Ascending aorta (tissue), 2 donors: Measurements from ENCODE around the gene PRSS58. TPM values are rescaled to one million over a fixed set of nuclear protein-coding genes. Genes with fewer than 3 reads are reported as not detected.

Experiments used
- DNase-seq, 2 donors: peaks; one replicate each; pipeline ENCODE4 v3.0.0-alpha.2; 2019; ENCODE audit warnings: low spot score in 2 of 2
- H3K27ac ChIP-seq, 2 donors: fragments of 200-600 bp; sonication (generic); one replicate each; pipeline ENCODE4 v1.5.1; 2016 to 2017; ENCODE audit warnings: mild to moderate bottlenecking in 1 of 2
- H3K27me3 ChIP-seq: fragments of 200-600 bp; sonication (generic); one replicate; pipeline ENCODE4 v1.5.1; 2017
- H3K36me3 ChIP-seq, 2 donors: fragments of 200-600 bp; sonication (generic); one replicate each; pipeline ENCODE4 v1.5.1; 2016
- H3K4me1 ChIP-seq, 2 donors: fragments of 200-600 bp; sonication (generic); one replicate each; pipeline ENCODE4 v1.5.1; 2016 to 2017; ENCODE audit warnings: mild to moderate bottlenecking in 1 of 2
- H3K4me3 ChIP-seq, 2 donors: fragments of 200-600 bp; sonication (generic); one replicate each; pipeline ENCODE4 v1.5.1; 2016 to 2017; ENCODE audit warnings: mild to moderate bottlenecking in 1 of 2
- H3K9me3 ChIP-seq, 2 donors: fragments of 200-600 bp; sonication (generic); one replicate each; pipeline ENCODE4 v1.5.1; 2016
- CTCF ChIP-seq, 3 experiments: fragments of 200-600 bp in 2 of 3; fragments of 450-650 bp in 1 of 3; sonication (generic) in 2 of 3; IDR thresholded peaks; one replicate each; pipeline ENCODE4 v1.5.1; 2016 to 2019; ENCODE audit warnings: antibody characterized with exemption in 3 of 3, mild to moderate bottlenecking in 1 of 3, moderate library complexity in 1 of 3
- intact Hi-C: fragments of 100-400 bp; cut with DNase I; formaldehyde crosslinking; loops from one replicate; pipeline ENCODE4 v1.15.1; 2023
- total RNA-seq: library from RNA; depleted of rRNA; stranded (reverse); fragments of >200 nt; gene quantifications from one replicate; pipeline ENCODE4 v1.1.0, GENCODE V29; 2016

Gene PRSS58
- total RNA-seq, 1 donor from 2014 or later = not detected

GRCh38 chr7:142248166-142249160 lies 9.4 kb downstream of the PRSS58 start:
- Histone ChIP-seq H3K27me3 (no peaks in the 10 kb centered on the region), H3K4me3 (no peak overlapping the region), H3K4me1 (no peaks in the 10 kb centered on the region), H3K9me3 (no peaks in the 10 kb centered on the region), H3K27ac (no peak overlapping the region), H3K36me3 (no peaks in the 10 kb centered on the region)
- TF ChIP-seq CTCF (IDR thresholded peaks at IDR 0.05) = no peak
- no peak for DNase-seq
- intact Hi-C loops = no loop called here

GRCh38 chr7:142243823-142244222 lies 14.0 kb downstream of the PRSS58 start:
- intact Hi-C loops = no loop called here
- Histone ChIP-seq H3K27me3 (no peaks in the 10 kb centered on the region), H3K36me3 (no peaks in the 10 kb centered on the region), H3K9me3 (no peaks in the 10 kb centered on the region), H3K4me1 (no peaks in the 10 kb centered on the region), H3K27ac (no peak overlapping the region), H3K4me3 (no peak overlapping the region)
- no peak for TF ChIP-seq CTCF (IDR thresholded peaks at IDR 0.05)
- no peak for DNase-seq

GRCh38 chr7:142240546-142240945 lies 17.3 kb downstream of the PRSS58 start:
- no peak overlapping the region for H3K27ac ChIP-seq
- TF ChIP-seq CTCF (IDR thresholded peaks at IDR 0.05) = no peak
- intact Hi-C loops = no loop called here

GRCh38 chr7:142231716-142232115 lies 26.1 kb downstream of the PRSS58 start:
- intact Hi-C loops = no loop called here
- H3K4me3 ChIP-seq = no peak overlapping the region
- DNase-seq = no peak
- TF ChIP-seq CTCF (IDR thresholded peaks at IDR 0.05) = no peak
- H3K27ac ChIP-seq = no peak overlapping the region
- H3K9me3 ChIP-seq = no peaks in the 10 kb centered on the region
- H3K27me3 ChIP-seq = no peaks in the 10 kb centered on the region
- H3K4me1 ChIP-seq = no peaks in the 10 kb centered on the region
- no peaks in the 10 kb centered on the region for H3K36me3 ChIP-seq

More at GRCh38 chr7:142240546-142240945, 17.3 kb downstream of the PRSS58 start:
- H3K27me3 ChIP-seq = no peaks in the 10 kb centered on the region
- no peak overlapping the region for H3K4me3 ChIP-seq
- DNase-seq = no peak
- H3K9me3 ChIP-seq = no peaks in the 10 kb centered on the region
- H3K36me3 ChIP-seq = no peaks in the 10 kb centered on the region
- H3K4me1 ChIP-seq = no peaks in the 10 kb centered on the region

GRCh38 chr7:142228537-142229104 lies 29.2 kb downstream of the PRSS58 start:
- Histone ChIP-seq H3K27ac (no peak overlapping the region), H3K4me1 (no peaks in the 10 kb centered on the region), H3K27me3 (no peaks in the 10 kb centered on the region), H3K4me3 (no peak overlapping the region), H3K36me3 (no peaks in the 10 kb centered on the region), H3K9me3 (no peaks in the 10 kb centered on the region)
- intact Hi-C loops = no loop called here
- no peak for DNase-seq
- TF ChIP-seq CTCF (IDR thresholded peaks at IDR 0.05) = no peak

Other genes starting within 250 kb of the PRSS58 start
- not detected for gene MGAM2, start 146.3 kb downstream of the PRSS58 start, total RNA-seq